Activated B cell treated with CpG ODN at 0.5 μM for 24 hours (primary cell): ENCODE data around the gene SNX7. TPM values are rescaled to one million over a fixed set of nuclear protein-coding genes. Genes with fewer than 3 reads are reported as not detected.

Source experiments
- ATAC-seq: fragments of 200-7000 bp; cut with Tn5 transposase; one replicate; pipeline ENCODE4 v1.10.0; 2021; ENCODE audit warnings: low read depth, mild to moderate bottlenecking, moderate library complexity
- CTCF ChIA-PET: fragments of 350-600 bp; sonication (Branson Sonifier 250); formaldehyde crosslinking; loops from one replicate; lab custom pipeline; 2021; ENCODE audit warnings: antibody characterized with exemption; lab: Charles Lee
- POLR2A ChIA-PET: fragments of 350-600 bp; sonication (Branson Sonifier 250); formaldehyde crosslinking; loops from one replicate; lab custom pipeline; 2021; ENCODE audit warnings: antibody characterized with exemption; lab: Charles Lee
- DNase-seq: peaks from one replicate; pipeline ENCODE4 v3.0.0; 2022
- H3K27ac Mint-ChIP-seq: one replicate; pipeline ENCODE4 v1.8.0; 2020; ENCODE audit warnings: mixed read lengths
- H3K27me3 Mint-ChIP-seq: one replicate; pipeline ENCODE4 v1.8.0; 2021; ENCODE audit warnings: mixed read lengths
- H3K36me3 Mint-ChIP-seq: one replicate; pipeline ENCODE4 v1.8.0; 2021; ENCODE audit warnings: low read depth, mixed read lengths
- H3K4me1 Mint-ChIP-seq: one replicate; pipeline ENCODE4 v1.8.0; 2021; ENCODE audit warnings: mixed read lengths
- H3K4me3 Mint-ChIP-seq: one replicate; pipeline ENCODE4 v1.8.0; 2020; ENCODE audit warnings: mild to moderate bottlenecking, mixed read lengths
- H3K9me3 Mint-ChIP-seq: one replicate; pipeline ENCODE4 v1.8.0; 2020; ENCODE audit warnings: mixed read lengths
- intact Hi-C: fragments of 100-400 bp; cut with micrococcal nuclease; formaldehyde crosslinking; loops from one replicate; pipeline ENCODE4 v1.15.1; 2024
- total RNA-seq: library from RNA; stranded (reverse); gene quantifications from 2 replicates; pipeline ENCODE4 v1.2.3, GENCODE V29; 2022
- TF ChIP-seq, protein P1 (sequence below): fragments of 200-600 bp; IDR thresholded peaks from one replicate; pipeline ENCODE4 v1.8.0; 2022; ENCODE audit warnings: antibody characterized with exemption, mild to moderate bottlenecking

The SNX7 gene
- total RNA-seq, 1 donor from 2014 or later: not detected

DNA sequence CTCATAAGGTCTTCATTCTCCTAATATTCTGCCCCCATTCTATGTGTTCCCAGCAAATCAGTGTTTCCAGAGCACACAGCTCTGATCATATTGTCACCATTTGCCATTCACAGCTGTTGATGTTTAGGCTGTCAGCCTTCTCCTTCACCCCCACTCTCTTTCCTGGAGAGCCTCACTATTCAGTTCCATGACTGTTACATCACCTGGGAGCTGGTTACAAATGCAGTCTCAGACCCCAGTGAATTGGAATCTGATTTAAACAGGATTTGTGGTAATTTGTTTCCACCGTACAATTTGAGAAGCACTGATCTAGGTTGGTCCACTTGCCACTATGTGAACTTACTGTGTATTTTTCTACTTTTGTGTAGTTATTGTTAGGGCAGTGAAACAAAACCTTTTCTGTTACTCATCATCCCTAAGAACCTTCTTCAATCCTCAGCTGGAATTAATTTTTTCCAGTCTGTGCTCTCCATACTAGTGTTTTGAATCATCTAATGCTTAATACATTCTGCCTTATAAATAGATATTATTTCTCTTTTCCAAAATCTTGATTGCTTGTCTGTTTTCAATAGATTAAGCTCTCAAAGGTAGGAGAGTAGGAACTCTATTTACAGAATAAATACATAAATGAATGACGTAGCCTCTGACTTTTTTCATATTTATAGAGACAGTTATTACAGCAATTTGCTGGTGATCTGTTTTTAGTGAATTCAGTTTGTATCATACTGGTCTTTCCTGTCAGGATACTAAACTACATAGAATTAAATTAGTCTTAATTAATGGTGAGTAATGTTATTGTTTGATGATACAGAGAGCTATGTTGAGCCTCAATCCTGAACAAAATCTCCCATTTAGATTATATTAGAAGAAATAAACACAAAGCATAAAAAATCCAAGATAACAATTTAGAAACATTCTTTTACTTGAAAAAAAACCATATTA, 8.1 kb downstream of the SNX7 start:
- POLR2A ChIA-PET: no interaction called here
- no peaks in the 10 kb centered on the region for H3K4me1 Mint-ChIP-seq
- H3K36me3 Mint-ChIP-seq: no peaks in the 10 kb centered on the region
- H3K9me3 Mint-ChIP-seq: no peaks in the 10 kb centered on the region
- CTCF ChIA-PET: no interaction called here
- no peaks in the 10 kb centered on the region for H3K27me3 Mint-ChIP-seq
- no peak overlapping the region for H3K4me3 Mint-ChIP-seq
- no peak overlapping the region for H3K27ac Mint-ChIP-seq
- intact Hi-C loops: no loop called here
- DNase-seq (no peak), ATAC-seq (no peak)
- TF ChIP-seq, protein P1, sequence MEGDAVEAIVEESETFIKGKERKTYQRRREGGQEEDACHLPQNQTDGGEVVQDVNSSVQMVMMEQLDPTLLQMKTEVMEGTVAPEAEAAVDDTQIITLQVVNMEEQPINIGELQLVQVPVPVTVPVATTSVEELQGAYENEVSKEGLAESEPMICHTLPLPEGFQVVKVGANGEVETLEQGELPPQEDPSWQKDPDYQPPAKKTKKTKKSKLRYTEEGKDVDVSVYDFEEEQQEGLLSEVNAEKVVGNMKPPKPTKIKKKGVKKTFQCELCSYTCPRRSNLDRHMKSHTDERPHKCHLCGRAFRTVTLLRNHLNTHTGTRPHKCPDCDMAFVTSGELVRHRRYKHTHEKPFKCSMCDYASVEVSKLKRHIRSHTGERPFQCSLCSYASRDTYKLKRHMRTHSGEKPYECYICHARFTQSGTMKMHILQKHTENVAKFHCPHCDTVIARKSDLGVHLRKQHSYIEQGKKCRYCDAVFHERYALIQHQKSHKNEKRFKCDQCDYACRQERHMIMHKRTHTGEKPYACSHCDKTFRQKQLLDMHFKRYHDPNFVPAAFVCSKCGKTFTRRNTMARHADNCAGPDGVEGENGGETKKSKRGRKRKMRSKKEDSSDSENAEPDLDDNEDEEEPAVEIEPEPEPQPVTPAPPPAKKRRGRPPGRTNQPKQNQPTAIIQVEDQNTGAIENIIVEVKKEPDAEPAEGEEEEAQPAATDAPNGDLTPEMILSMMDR: no peak

GRCh38 chr1:98672189-98672588, 10.7 kb downstream of the SNX7 start:
- intact Hi-C loops: no loop called here
- POLR2A ChIA-PET: no interaction called here
- Mint-ChIP-seq H3K36me3 (no peaks in the 10 kb centered on the region), H3K4me3 (no peak overlapping the region), H3K9me3 (no peaks in the 10 kb centered on the region), H3K27ac (no peak overlapping the region), H3K27me3 (no peaks in the 10 kb centered on the region), H3K4me1 (no peaks in the 10 kb centered on the region)
- CTCF ChIA-PET: no interaction called here
- DNase-seq (no peak), ATAC-seq (no peak)
- TF ChIP-seq, protein P1: no peak

- ATAC-seq (no peak), DNase-seq (no peak)
- no peak overlapping the region for H3K27ac Mint-ChIP-seq
- TF ChIP-seq, protein P1: no peak
- intact Hi-C loops: no loop called here
- H3K9me3 Mint-ChIP-seq: no peaks in the 10 kb centered on the region
- ChIA-PET POLR2A (no interaction called here), CTCF (no interaction called here)
- no peaks in the 10 kb centered on the region for H3K4me1 Mint-ChIP-seq
- no peaks in the 10 kb centered on the region for H3K36me3 Mint-ChIP-seq
- no peak overlapping the region for H3K4me3 Mint-ChIP-seq
- H3K27me3 Mint-ChIP-seq: no peaks in the 10 kb centered on the region
Observed at GRCh38 chr1:98674075-98674781, 12.7 kb downstream of the SNX7 start.

GRCh38 chr1:98675282-98675681, 13.8 kb downstream of the SNX7 start:
- Mint-ChIP-seq H3K4me3 (no peak overlapping the region), H3K4me1 (no peaks in the 10 kb centered on the region), H3K27me3 (no peaks in the 10 kb centered on the region), H3K36me3 (no peaks in the 10 kb centered on the region), H3K27ac (no peak overlapping the region), H3K9me3 (no peaks in the 10 kb centered on the region)
- ATAC-seq (no peak), DNase-seq (no peak)
- intact Hi-C loops: no loop called here
- ChIA-PET POLR2A (no interaction called here), CTCF (no interaction called here)
- TF ChIP-seq, protein P1: no peak

DNA sequence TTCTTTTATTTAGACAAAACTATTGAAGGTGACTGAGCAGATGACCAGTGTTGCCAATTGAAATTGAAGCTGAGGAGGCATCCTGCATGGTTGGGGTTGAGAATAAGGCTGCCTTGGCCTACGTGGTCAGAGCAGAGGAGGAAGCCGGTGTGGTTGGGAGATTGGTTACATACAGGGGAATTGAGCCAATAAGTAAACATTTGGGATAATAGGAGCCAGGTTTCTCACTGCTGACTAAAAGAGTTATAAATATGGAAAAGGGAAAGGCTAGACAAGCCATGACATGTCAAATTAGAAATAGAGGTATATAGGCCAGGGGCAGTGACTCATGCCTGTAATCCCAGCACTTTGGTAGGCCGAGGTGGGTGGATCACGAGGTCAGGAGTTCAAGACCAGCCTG, 15.8 kb downstream of the SNX7 start:
- ChIA-PET POLR2A (no interaction called here), CTCF (no interaction called here)
- peaks cover 6% of the 10 kb centered on the region for H3K9me3 Mint-ChIP-seq
- H3K4me1 Mint-ChIP-seq: no peaks in the 10 kb centered on the region
- no peak for ATAC-seq
- TF ChIP-seq, protein P1: no peak
- intact Hi-C loops: no loop called here
- no peak for DNase-seq
- no peaks in the 10 kb centered on the region for H3K27me3 Mint-ChIP-seq
- H3K4me3 Mint-ChIP-seq: no peak overlapping the region
- H3K27ac Mint-ChIP-seq: no peak overlapping the region
- no peaks in the 10 kb centered on the region for H3K36me3 Mint-ChIP-seq
